Measurements from ENCODE around the gene ZFP30. TPM values are rescaled to one million over a fixed set of nuclear protein-coding genes. Genes with fewer than 3 reads are reported as not detected.
A peak's percentile ranks its signal among the peaks of the same experiment; 100 is the strongest.

Gene ZFP30
- total RNA-seq, 1 donor from 2014 or later = 15.1 TPM

- peaks cover 7% of the 10 kb centered on the region for H3K36me3 Mint-ChIP-seq (ENCODE audit: low read depth)
These were observed 61.3 kb downstream of the ZFP30 start for GRCh38 chr19:37593996-37594303.

GRCh38 chr19:37583340-37583739 is 71.9 kb downstream of the ZFP30 start:
- no peak for DNase-seq (ENCODE audit: low spot score)
- Mint-ChIP-seq H3K4me3 (ENCODE audit: unreplicated experiment) (no peak overlapping the region), H3K4me1 (ENCODE audit: low read depth) (no peaks in the 10 kb centered on the region), H3K36me3 (ENCODE audit: low read depth) (peaks cover 55% of the 10 kb centered on the region), H3K27me3 (ENCODE audit: low read depth) (no peaks in the 10 kb centered on the region), H3K9me3 (ENCODE audit: low read depth) (peaks cover 54% of the 10 kb centered on the region), H3K27ac (ENCODE audit: unreplicated experiment) (no peak overlapping the region)
- no peak for TF ChIP-seq CTCF (IDR thresholded peaks at IDR 0.05)

More at GRCh38 chr19:37593996-37594303, 61.3 kb downstream of the ZFP30 start:
- TF ChIP-seq CTCF (IDR thresholded peaks at IDR 0.05) = no peak
- Mint-ChIP-seq H3K4me3 (ENCODE audit: unreplicated experiment) (peak overlapping the region; percentile 89), H3K27ac (ENCODE audit: unreplicated experiment) (peak overlapping the region; percentile 92), H3K27me3 (ENCODE audit: low read depth) (no peaks in the 10 kb centered on the region), H3K4me1 (ENCODE audit: low read depth) (peaks cover 18% of the 10 kb centered on the region), H3K9me3 (ENCODE audit: low read depth) (peaks cover 11% of the 10 kb centered on the region)
- DNase-seq (ENCODE audit: low spot score) = no peak

- H3K27me3 Mint-ChIP-seq (ENCODE audit: low read depth) = no peaks in the 10 kb centered on the region
- DNase-seq (ENCODE audit: low spot score) = no peak
- H3K27ac Mint-ChIP-seq (ENCODE audit: unreplicated experiment) = no peak overlapping the region
- H3K4me3 Mint-ChIP-seq (ENCODE audit: unreplicated experiment) = no peak overlapping the region
- H3K9me3 Mint-ChIP-seq (ENCODE audit: low read depth) = peaks cover 37% of the 10 kb centered on the region
- TF ChIP-seq CTCF (IDR thresholded peaks at IDR 0.05) = no peak
- no peaks in the 10 kb centered on the region for H3K4me1 Mint-ChIP-seq (ENCODE audit: low read depth)
- H3K36me3 Mint-ChIP-seq (ENCODE audit: low read depth) = peaks cover 59% of the 10 kb centered on the region
These were observed 83.1 kb downstream of the ZFP30 start for GRCh38 chr19:37572203-37572602.

DNA sequence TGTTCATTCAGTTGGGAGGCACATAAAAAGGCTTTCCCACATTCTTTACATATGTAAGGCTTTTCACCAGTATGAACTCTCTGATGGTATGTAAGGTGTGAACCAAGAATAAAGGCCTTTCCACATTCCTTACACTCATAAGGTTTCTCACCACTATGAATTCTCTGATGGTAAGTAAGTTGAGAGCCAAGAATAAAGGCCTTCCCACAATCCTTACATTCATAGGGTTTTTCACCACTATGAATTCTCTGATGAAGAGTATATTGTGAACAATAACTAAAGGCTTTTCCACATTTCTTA is 89.9 kb downstream of the ZFP30 start:
- Mint-ChIP-seq H3K4me1 (ENCODE audit: low read depth) (no peaks in the 10 kb centered on the region), H3K9me3 (ENCODE audit: low read depth) (peaks cover 78% of the 10 kb centered on the region), H3K27me3 (ENCODE audit: low read depth) (no peaks in the 10 kb centered on the region), H3K4me3 (ENCODE audit: unreplicated experiment) (no peak overlapping the region), H3K36me3 (ENCODE audit: low read depth) (peaks cover 81% of the 10 kb centered on the region), H3K27ac (ENCODE audit: unreplicated experiment) (no peak overlapping the region)
- DNase-seq (ENCODE audit: low spot score) = no peak
- no peak for TF ChIP-seq CTCF (IDR thresholded peaks at IDR 0.05)

GRCh38 chr19:37564624-37565369 is 90.5 kb downstream of the ZFP30 start:
- DNase-seq (ENCODE audit: low spot score) = no peak
- H3K27me3 Mint-ChIP-seq (ENCODE audit: low read depth) = no peaks in the 10 kb centered on the region
- H3K36me3 Mint-ChIP-seq (ENCODE audit: low read depth) = peaks cover 78% of the 10 kb centered on the region
- H3K9me3 Mint-ChIP-seq (ENCODE audit: low read depth) = peaks cover 74% of the 10 kb centered on the region
- no peak overlapping the region for H3K27ac Mint-ChIP-seq (ENCODE audit: unreplicated experiment)
- H3K4me3 Mint-ChIP-seq (ENCODE audit: unreplicated experiment) = no peak overlapping the region
- no peaks in the 10 kb centered on the region for H3K4me1 Mint-ChIP-seq (ENCODE audit: low read depth)
- TF ChIP-seq CTCF (IDR thresholded peaks at IDR 0.05) = no peak

Other genes starting within 250 kb of the ZFP30 start
- 6.8 to 9.6 TPM (median 7.4 TPM) in 3 replicates for gene ZNF569, start 188.0 kb downstream of the ZFP30 start, total RNA-seq
- gene ZNF570, start 186.1 kb downstream of the ZFP30 start, total RNA-seq = 6.5 to 7.6 TPM (median 6.8 TPM) in 3 replicates
- 7.9 to 14.3 TPM (median 8.5 TPM) in 3 replicates for gene ZNF793, start 148.5 kb downstream of the ZFP30 start, total RNA-seq
- 4.9 to 5.7 TPM (median 5.2 TPM) in 3 replicates for gene ZNF571, start 60.7 kb downstream of the ZFP30 start, total RNA-seq
- gene ZNF540, start 60.6 kb downstream of the ZFP30 start, total RNA-seq = 1.3 to 3.2 TPM (median 1.4 TPM) in 3 replicates
- 5.5 to 9.2 TPM (median 6.8 TPM) in 3 replicates for gene ZNF607, start 64.3 kb upstream of the ZFP30 start, total RNA-seq
- gene ZNF573, start 124.1 kb upstream of the ZFP30 start, total RNA-seq = 6.9 to 12.7 TPM (median 9.7 TPM) in 3 replicates